Transverse colon (tissue), 4 donors: Measurements from ENCODE around the gene NPAS3. TPM values are rescaled to one million over a fixed set of nuclear protein-coding genes. Genes with fewer than 3 reads are reported as not detected.

Experiments
- DNase-seq: peaks from one replicate; pipeline ENCODE4 v3.0.0-alpha.2; 2019
- H3K27ac ChIP-seq, 4 donors: fragments of 200-600 bp; sonication (generic); 2 replicates each; pipeline ENCODE4 v1.5.1; 2016 to 2018; ENCODE audit warnings: inconsistent platforms in 4 of 4
- H3K27me3 ChIP-seq: fragments of 200-600 bp; sonication (generic); 2 replicates; pipeline ENCODE4 v1.5.1; 2017; ENCODE audit warnings: inconsistent platforms
- H3K36me3 ChIP-seq, 4 donors: fragments of 200-600 bp; sonication (generic); 2 replicates each; pipeline ENCODE4 v1.5.1; 2017 to 2019; ENCODE audit warnings: inconsistent platforms in 4 of 4
- H3K4me1 ChIP-seq, 4 donors: fragments of 200-600 bp; sonication (generic); 2 replicates each; pipeline ENCODE4 v1.5.1; 2017 to 2020; ENCODE audit warnings: inconsistent platforms in 4 of 4
- H3K4me3 ChIP-seq, 4 donors: fragments of 200-600 bp; sonication (generic); 1 replicate in 1 of 4; 2 replicates in 3 of 4; pipeline versions ENCODE4 v1.5.1 to v1.6.1; 2017 to 2019; ENCODE audit warnings: inconsistent platforms in 4 of 4
- H3K9me3 ChIP-seq, 2 donors: fragments of 200-600 bp; sonication (generic); 2 replicates each; pipeline ENCODE4 v1.5.1; 2017 to 2019; ENCODE audit warnings: inconsistent platforms in 2 of 2
- EP300 ChIP-seq: sonication (generic); formaldehyde crosslinking; IDR thresholded peaks from one replicate; pipeline ENCODE4 v1.6.1; 2017; ENCODE audit warnings: antibody characterized with exemption, low read depth
- POLR2A ChIP-seq: fragments of 450-650 bp; IDR thresholded peaks from one replicate; pipeline ENCODE4 v1.6.1; 2016; ENCODE audit warnings: antibody characterized with exemption, mild to moderate bottlenecking, moderate library complexity
- POLR2AphosphoS5 ChIP-seq, 3 donors: sonication (generic); formaldehyde crosslinking; IDR thresholded peaks; one replicate each; pipeline ENCODE4 v1.6.1; 2016; ENCODE audit warnings: antibody characterized with exemption in 3 of 3
- WGBS, 2 donors: methylation state at CpG; one replicate each; pipeline ENCODE4 v1.1.5; 2018; ENCODE audit warnings: low coverage in 1 of 2; 5-methylcytosine and 5-hydroxymethylcytosine counted together
- in situ Hi-C, 4 donors: fragments of 200-750 bp; cut with MboI; loops; one replicate each; pipeline versions ENCODE4 v1.15.0 to v1.15.1; 2017; ENCODE audit warnings: low sequenced_read_pairs in 3 of 4, low pct_ligation_motif_present in 1 of 4, low pct_unique_long_range_greater_than_20kb in 1 of 4
- intact Hi-C: fragments of 100-400 bp; cut with DNase I; formaldehyde crosslinking; loops from one replicate; pipeline ENCODE4 v1.15.1; 2023; ENCODE audit warnings: low total_unique reads
- total RNA-seq, 4 donors: library from RNA; depleted of rRNA; stranded (reverse); fragments of >200 nt; gene quantifications; one replicate each; pipeline ENCODE4 v1.1.0, GENCODE V29; 2016
- TF ChIP-seq, protein P1 (sequence below), 5 experiments: fragments of 200-600 bp in 3 of 5; fragments of 450-650 bp in 2 of 5; sonication (generic) in 3 of 5; IDR thresholded peaks; 1 replicate in 2 of 5; 2 replicates in 3 of 5; pipeline ENCODE4 v1.5.1; 2016 to 2017; ENCODE audit warnings: antibody characterized with exemption in 5 of 5, inconsistent platforms in 3 of 5, mild to moderate bottlenecking in 2 of 5, moderate library complexity in 1 of 5

The NPAS3 gene
- total RNA-seq, 4 donors from 2014 or later: 0.96 to 6.4 (median 1.8) TPM

DNA sequence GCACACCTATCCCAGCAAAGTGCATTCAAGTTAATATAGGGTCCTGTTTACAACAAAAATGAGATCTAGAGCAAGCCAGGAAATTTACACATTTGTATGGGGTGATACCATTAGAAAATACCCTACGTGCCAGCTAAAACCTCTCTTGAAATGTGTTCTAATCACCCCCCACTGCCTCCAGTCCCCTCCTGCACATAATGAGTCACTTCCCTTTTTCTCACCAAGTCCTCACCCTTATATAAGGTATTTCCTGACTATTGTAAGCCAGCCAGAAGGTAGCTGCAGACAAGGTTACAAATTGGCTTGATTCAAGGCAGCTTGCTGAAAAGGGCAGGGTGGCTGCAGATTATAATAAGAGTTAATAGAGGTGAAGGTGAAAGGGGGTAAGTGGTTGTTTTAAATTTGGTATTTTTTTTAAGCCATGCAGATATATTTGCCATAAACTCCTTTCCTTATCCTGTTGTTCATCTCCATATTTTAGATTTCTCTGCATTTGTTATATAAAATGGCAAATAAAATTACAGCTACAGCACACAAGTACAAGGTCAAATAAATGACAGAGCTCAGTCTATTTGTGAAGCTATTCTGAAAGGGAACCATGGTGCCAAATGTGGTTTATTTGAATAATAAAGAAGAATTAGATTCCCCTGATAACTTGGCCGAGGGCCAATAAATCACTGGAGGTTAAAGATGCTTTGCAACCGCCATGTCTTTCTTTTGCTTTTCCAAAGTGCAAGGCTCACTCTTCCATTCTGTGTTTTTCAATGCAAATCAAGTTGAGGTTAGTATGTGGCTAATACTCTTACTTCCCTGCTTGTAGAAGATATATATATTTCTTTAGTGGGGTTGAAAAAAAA lies 626.3 kb downstream of the NPAS3 start:
- in situ Hi-C loops: no loop called here
- no peaks in the 10 kb centered on the region for H3K9me3 ChIP-seq

GRCh38 chr14:33566082-33566481 lies 627.4 kb downstream of the NPAS3 start:
- H3K27me3 ChIP-seq: no peaks in the 10 kb centered on the region
- no peak overlapping the region for H3K4me3 ChIP-seq
- no peaks in the 10 kb centered on the region for H3K9me3 ChIP-seq
- H3K36me3 ChIP-seq: no peaks in the 10 kb centered on the region
- intact Hi-C loops (no loop called here), in situ Hi-C loops (no loop called here)
- peaks cover 0 to 13% (median 1%) of the 10 kb centered on the region in 4 donors for H3K4me1 ChIP-seq
- WGBS, 2 donors: 85 to 90% methylated on average over 7 to 9 of the region's 9 CpGs
- no peak overlapping the region for H3K27ac ChIP-seq
- no peak for DNase-seq
- no peak for TF ChIP-seq EP300
- TF ChIP-seq, protein P1, sequence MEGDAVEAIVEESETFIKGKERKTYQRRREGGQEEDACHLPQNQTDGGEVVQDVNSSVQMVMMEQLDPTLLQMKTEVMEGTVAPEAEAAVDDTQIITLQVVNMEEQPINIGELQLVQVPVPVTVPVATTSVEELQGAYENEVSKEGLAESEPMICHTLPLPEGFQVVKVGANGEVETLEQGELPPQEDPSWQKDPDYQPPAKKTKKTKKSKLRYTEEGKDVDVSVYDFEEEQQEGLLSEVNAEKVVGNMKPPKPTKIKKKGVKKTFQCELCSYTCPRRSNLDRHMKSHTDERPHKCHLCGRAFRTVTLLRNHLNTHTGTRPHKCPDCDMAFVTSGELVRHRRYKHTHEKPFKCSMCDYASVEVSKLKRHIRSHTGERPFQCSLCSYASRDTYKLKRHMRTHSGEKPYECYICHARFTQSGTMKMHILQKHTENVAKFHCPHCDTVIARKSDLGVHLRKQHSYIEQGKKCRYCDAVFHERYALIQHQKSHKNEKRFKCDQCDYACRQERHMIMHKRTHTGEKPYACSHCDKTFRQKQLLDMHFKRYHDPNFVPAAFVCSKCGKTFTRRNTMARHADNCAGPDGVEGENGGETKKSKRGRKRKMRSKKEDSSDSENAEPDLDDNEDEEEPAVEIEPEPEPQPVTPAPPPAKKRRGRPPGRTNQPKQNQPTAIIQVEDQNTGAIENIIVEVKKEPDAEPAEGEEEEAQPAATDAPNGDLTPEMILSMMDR (IDR thresholded peaks at IDR 0.05): no peak
- TF ChIP-seq POLR2AphosphoS5 (IDR thresholded peaks at IDR 0.05): no peak
- TF ChIP-seq POLR2A: no peak

More for the DNA sequence above, 626.3 kb downstream of the NPAS3 start:
- 76 to 79% methylated on average over 3 of the region's 3 CpGs for WGBS, 2 donors
- intact Hi-C loops: no loop called here
- H3K4me3 ChIP-seq: no peak overlapping the region
- TF ChIP-seq EP300 (no peak), POLR2A (no peak), POLR2AphosphoS5 (IDR thresholded peaks at IDR 0.05) (no peak)
- TF ChIP-seq, protein P1 (IDR thresholded peaks at IDR 0.05): no peak
- no peak for DNase-seq
- H3K27me3 ChIP-seq: no peaks in the 10 kb centered on the region
- peaks cover 0 to 2% (median 0%) of the 10 kb centered on the region in 4 donors for H3K4me1 ChIP-seq
- H3K27ac ChIP-seq: no peak overlapping the region
- H3K36me3 ChIP-seq: no peaks in the 10 kb centered on the region

DNA sequence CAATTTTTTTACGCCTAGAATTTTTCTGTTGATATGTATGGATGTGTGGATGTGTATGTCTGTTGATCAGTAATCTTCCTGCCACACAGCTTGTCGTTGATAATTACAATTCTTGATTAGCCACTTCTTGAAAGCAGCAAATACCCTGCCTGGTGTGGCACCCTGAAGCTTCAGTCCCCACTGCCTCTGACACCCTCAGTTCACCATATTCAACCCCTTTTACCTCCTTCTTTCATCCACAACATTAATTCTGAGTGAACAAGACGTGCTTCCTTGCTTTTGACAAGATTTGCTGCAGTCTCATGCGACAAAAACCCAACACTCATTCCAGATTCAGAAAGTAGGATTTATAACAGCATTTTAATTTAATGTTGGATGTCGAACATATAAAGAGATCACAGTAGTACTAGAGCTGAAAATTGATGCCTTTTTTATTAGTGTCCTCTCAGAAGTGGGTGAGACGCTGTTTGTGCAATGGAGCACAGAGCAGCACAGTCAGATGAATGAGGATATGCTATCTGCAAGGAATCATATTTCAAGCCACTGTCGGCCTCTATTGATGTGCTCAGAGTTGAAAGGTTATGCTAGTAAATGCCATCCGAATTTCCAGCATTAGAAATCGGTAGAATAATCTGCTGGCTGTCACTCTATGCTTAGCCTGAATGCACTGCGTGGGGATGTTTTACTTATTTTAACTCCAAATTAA lies 628.5 kb downstream of the NPAS3 start:
- in situ Hi-C loops (no loop called here), intact Hi-C loops (no loop called here)
- WGBS, 2 donors: 63% methylated on average over 8 to 10 of the region's 10 CpGs
- Histone ChIP-seq H3K27me3 (no peaks in the 10 kb centered on the region), H3K4me1 (peaks cover 0 to 19% (median 1%) of the 10 kb centered on the region in 4 donors), H3K27ac (no peak overlapping the region), H3K36me3 (no peaks in the 10 kb centered on the region), H3K4me3 (no peak overlapping the region), H3K9me3 (no peaks in the 10 kb centered on the region)
- TF ChIP-seq POLR2AphosphoS5 (IDR thresholded peaks at IDR 0.05) (no peak), EP300 (no peak), POLR2A (no peak)
- TF ChIP-seq, protein P1 (IDR thresholded peaks at IDR 0.05): no peak
- DNase-seq: no peak

GRCh38 chr14:33567731-33568130 lies 629.1 kb downstream of the NPAS3 start:
- Histone ChIP-seq H3K4me1 (peaks cover 0 to 19% (median 1%) of the 10 kb centered on the region in 4 donors), H3K36me3 (no peaks in the 10 kb centered on the region), H3K27ac (no peak overlapping the region), H3K4me3 (no peak overlapping the region), H3K9me3 (no peaks in the 10 kb centered on the region), H3K27me3 (no peaks in the 10 kb centered on the region)
- DNase-seq: no peak
- intact Hi-C loops: no loop called here
- 70 to 73% methylated on average over 4 of the region's 4 CpGs for WGBS, 2 donors
- TF ChIP-seq, protein P1 (IDR thresholded peaks at IDR 0.05): no peak
- TF ChIP-seq POLR2A: no peak
- no peak for TF ChIP-seq POLR2AphosphoS5 (IDR thresholded peaks at IDR 0.05)
- TF ChIP-seq EP300: no peak
- in situ Hi-C loops: no loop called here
